ENCODE measurements around the gene THAP4. TPM values are rescaled to one million over a fixed set of nuclear protein-coding genes. Genes with fewer than 3 reads are reported as not detected.

THAP4 gene
- total and polyA plus RNA-seq, 2 of the 13 experiments (the other 11 are each of a cell fraction or from before 2014, with no cell fraction given): 59.7 to 75.7 TPM

- TF ChIP-seq HNF4G (IDR thresholded peaks at IDR 0.05; ENCODE audit: borderline replicate concordance, low read depth, low read length): no peak
- TF ChIP-seq HNF4G (CRISPR knock-in tag; IDR thresholded peaks at IDR 0.05; ENCODE audit: borderline replicate concordance, low read depth): peak; percentile 82
- TF ChIP-seq FOXA1 (IDR thresholded peaks at IDR 0.05): no peak
- TF ChIP-seq FOXA1 (CRISPR knock-in tag; IDR thresholded peaks at IDR 0.05): 0 out of 2 replicates have a peak, but pooled peaks have one; percentile 29
- TF ChIP-seq KIAA2018 (CRISPR knock-in tag; IDR thresholded peaks at IDR 0.05; ENCODE audit: borderline replicate concordance): no peak
- TF ChIP-seq ZNF790 (CRISPR knock-in tag; IDR thresholded peaks at IDR 0.05; ENCODE audit: borderline replicate concordance): 0 out of 2 replicates have a peak, but pooled peaks have one; percentile 51
- TF ChIP-seq ZNF280B (CRISPR knock-in tag; IDR thresholded peaks at IDR 0.05; ENCODE audit: borderline replicate concordance): peak; percentile 80; the same call in 1 of the 2 replicates
- TF ChIP-seq ZNF747 (CRISPR knock-in tag; IDR thresholded peaks at IDR 0.05; ENCODE audit: borderline replicate concordance): peak; percentile 84; the same call in 1 of the 2 replicates
- peak; percentile 64; the same call in 1 of the 2 replicates for TF ChIP-seq MIXL1 (CRISPR knock-in tag; IDR thresholded peaks at IDR 0.05)
- peak; percentile 58; the same call in 1 of the 2 replicates for TF ChIP-seq TOE1 (CRISPR knock-in tag; IDR thresholded peaks at IDR 0.05)
- TF ChIP-seq HMG20B (CRISPR knock-in tag; conservative IDR thresholded peaks at IDR 0.05): 0 out of 2 replicates have a peak, but pooled peaks have one; percentile 19
- 0 out of 2 replicates have a peak, but pooled peaks have one; percentile 1 for TF ChIP-seq ZNF7 (CRISPR knock-in tag; IDR thresholded peaks at IDR 0.05)
- peak; percentile 87 for TF ChIP-seq THAP11 (CRISPR knock-in tag; IDR thresholded peaks at IDR 0.05)
- TF ChIP-seq ZEB1 (IDR thresholded peaks at IDR 0.05; ENCODE audit: insufficient replicate concordance, low read depth): no peak
- peak; percentile 58; the same call in 1 of the 2 replicates for TF ChIP-seq ZNF121 (CRISPR knock-in tag; IDR thresholded peaks at IDR 0.05)
- TF ChIP-seq ZNF652 (CRISPR knock-in tag; IDR thresholded peaks at IDR 0.05; ENCODE audit: borderline replicate concordance, low read depth): no peak
- TF ChIP-seq ZNF138 (CRISPR knock-in tag; IDR thresholded peaks at IDR 0.05; ENCODE audit: low read depth): peak; percentile 83; the same call in 1 of the 2 replicates
- peak; percentile 95 for TF ChIP-seq RAD21 (CRISPR knock-in tag; IDR thresholded peaks at IDR 0.05)
- peak; percentile 77 for TF ChIP-seq NR0B2 (CRISPR knock-in tag; IDR thresholded peaks at IDR 0.05)
Measured at GRCh38 chr2:241609859-241610793, 26.8 kb downstream of the THAP4 start (continued).
